ENCODE measurements around the gene SLC25A33. TPM values are rescaled to one million over a fixed set of nuclear protein-coding genes. Genes with fewer than 3 reads are reported as not detected.

The SLC25A33 gene
- total RNA-seq, 2 donors from 2014 or later = 5.9 to 7.0 TPM

DNA sequence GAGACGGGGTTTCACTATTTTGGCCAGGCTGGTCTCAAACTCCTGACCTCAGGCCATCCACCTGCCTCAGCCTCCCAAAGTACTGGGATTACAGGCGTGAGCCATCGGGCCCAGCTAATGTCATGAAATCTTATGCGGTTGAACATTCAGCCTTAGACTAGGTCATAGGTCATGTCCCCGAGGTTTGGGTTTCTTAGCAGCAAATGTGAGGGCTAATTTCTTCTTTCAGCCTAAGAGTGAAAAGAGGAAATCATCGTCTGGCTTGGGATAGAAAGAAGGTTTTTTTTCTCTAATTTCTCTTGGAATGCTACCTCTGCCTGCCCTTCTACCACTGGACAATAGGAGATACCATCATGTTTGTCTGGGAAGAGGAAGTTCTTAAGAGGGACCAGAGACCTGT lies 94.2 kb downstream of the SLC25A33 start:
- H3K9me3 Mint-ChIP-seq = peaks cover 1 to 2% of the 10 kb centered on the region in 2 donors
- peak overlapping the region; percentile 87 to 91 for H3K4me3 Mint-ChIP-seq
- no peaks in the 10 kb centered on the region for H3K27me3 Mint-ChIP-seq (ENCODE audit: low read depth)
- H3K36me3 Mint-ChIP-seq (ENCODE audit: insufficient read depth in 2 of 2) = peaks cover 19 to 58% of the 10 kb centered on the region in 2 donors
- no peak for DNase-seq
- no peak overlapping the region for H3K27ac Mint-ChIP-seq
- no peak for ATAC-seq (replicated peaks in 1 of 2)
- H3K4me1 Mint-ChIP-seq (ENCODE audit: low read depth) = peaks cover 75% of the 10 kb centered on the region

- Mint-ChIP-seq H3K36me3 (ENCODE audit: insufficient read depth in 2 of 2) (peaks cover 19 to 67% of the 10 kb centered on the region in 2 donors), H3K4me3 (peak overlapping the region; percentile 87 to 91)
These were observed 95.3 kb downstream of the SLC25A33 start for GRCh38 chr1:9634582-9634981.

More at GRCh38 chr1:9634582-9634981, 95.3 kb downstream of the SLC25A33 start:
- no peaks in the 10 kb centered on the region for H3K27me3 Mint-ChIP-seq (ENCODE audit: low read depth)
- DNase-seq (no peak), ATAC-seq (replicated peaks in 1 of 2) (no peak)
- peaks cover 1 to 2% of the 10 kb centered on the region in 2 donors for H3K9me3 Mint-ChIP-seq
- H3K27ac Mint-ChIP-seq = peak overlapping the region; percentile 51
- H3K4me1 Mint-ChIP-seq (ENCODE audit: low read depth) = peaks cover 83% of the 10 kb centered on the region

Other genes with a start within 250 kb of the SLC25A33 start
- 10 to 100 TPM; 12.2 to 15.6 TPM for gene SPSB1, start 246.6 kb upstream of the SLC25A33 start, total RNA-seq
- 10 to 100 TPM in 1 of 2 donors, 1 to 10 TPM in 1; 9.3 to 14.0 TPM for gene TMEM201, start 49.4 kb downstream of the SLC25A33 start, total RNA-seq
- 100 to 1,000 TPM; 149 to 162 TPM for gene PIK3CD, start 112.3 kb downstream of the SLC25A33 start, total RNA-seq